Trophoblast cell (in vitro differentiated cells and primary cell): Measurements from ENCODE around the gene PRPS1.
"Not testable (repeated sequence)": the region's sequence is repeated elsewhere in the genome, so short reads cannot be mapped to it uniquely, and the experiment has no call there.

Experiments used
- DNase-seq, 2 donors: peaks; one replicate each; pipeline ENCODE4 v3.0.0-alpha.2; 2016
- H2AFZ ChIP-seq: 2 replicates; pipeline ENCODE4 v1.6.1; 2013; ENCODE audit warnings: low read length, moderate library complexity, mild to moderate bottlenecking; ENCODE audit not compliant: insufficient read depth, poor library complexity
- H2AK5ac ChIP-seq: 2 replicates; pipeline ENCODE4 v1.6.1; 2013; ENCODE audit warnings: mild to moderate bottlenecking, low read length
- H2BK120ac ChIP-seq: 2 replicates; pipeline ENCODE4 v1.6.1; 2013; ENCODE audit warnings: low read length, mild to moderate bottlenecking, moderate library complexity; ENCODE audit not compliant: insufficient read depth, poor library complexity
- H2BK12ac ChIP-seq: 2 replicates; pipeline ENCODE4 v1.6.1; 2013; ENCODE audit warnings: mild to moderate bottlenecking, low read length, moderate library complexity
- H2BK5ac ChIP-seq: 2 replicates; pipeline ENCODE4 v1.6.1; 2013; ENCODE audit warnings: low read length, low read depth, moderate library complexity, mild to moderate bottlenecking; ENCODE audit not compliant: poor library complexity
- H3K14ac ChIP-seq: 2 replicates; pipeline ENCODE4 v1.6.1; 2013; ENCODE audit warnings: mild to moderate bottlenecking, low read length
- H3K18ac ChIP-seq: 2 replicates; pipeline ENCODE4 v1.6.1; 2013; ENCODE audit warnings: mild to moderate bottlenecking, low read length
- H3K23ac ChIP-seq: 2 replicates; pipeline ENCODE4 v1.6.1; 2013; ENCODE audit warnings: low read length
- H3K27ac ChIP-seq: 2 replicates; pipeline ENCODE4 v1.5.1; 2013; ENCODE audit warnings: low read depth, mild to moderate bottlenecking, inconsistent platforms, low read length, moderate library complexity
- H3K27me3 ChIP-seq: 2 replicates; pipeline ENCODE4 v1.6.1; 2013; ENCODE audit warnings: inconsistent platforms, mild to moderate bottlenecking, low read length, moderate library complexity; ENCODE audit not compliant: insufficient read depth
- H3K36me3 ChIP-seq, 2 experiments: 1 replicate in 1 of 2; 2 replicates in 1 of 2; pipeline ENCODE4 v1.6.1; 2013; ENCODE audit warnings: low read length in 2 of 2, mild to moderate bottlenecking in 2 of 2, moderate library complexity in 1 of 2; ENCODE audit not compliant: insufficient read depth in 2 of 2, control insufficient read depth in 1 of 2
- H3K4ac ChIP-seq: 2 replicates; pipeline ENCODE4 v1.6.1; 2013; ENCODE audit warnings: low read depth, mild to moderate bottlenecking, low read length, moderate library complexity
- H3K4me1 ChIP-seq, 2 experiments: 1 replicate in 1 of 2; 2 replicates in 1 of 2; pipeline ENCODE4 v1.6.1; 2013; ENCODE audit warnings: low read length in 2 of 2, mild to moderate bottlenecking in 2 of 2, moderate library complexity in 1 of 2; ENCODE audit not compliant: insufficient read depth in 2 of 2, control insufficient read depth in 1 of 2
- H3K4me2 ChIP-seq: 2 replicates; pipeline ENCODE4 v1.6.1; 2013; ENCODE audit warnings: inconsistent platforms, mild to moderate bottlenecking, low read length, moderate library complexity
- H3K4me3 ChIP-seq: 2 replicates; pipeline ENCODE4 v1.5.1; 2013; ENCODE audit warnings: mild to moderate bottlenecking, low read depth, low read length, inconsistent platforms
- H3K79me1 ChIP-seq: one replicate; pipeline ENCODE4 v1.6.1; 2013; ENCODE audit warnings: low read length
- H3K79me2 ChIP-seq: 2 replicates; pipeline ENCODE4 v1.6.1; 2013; ENCODE audit warnings: low read length, mild to moderate bottlenecking; ENCODE audit not compliant: control insufficient read depth, insufficient read depth, poor library complexity
- H3K9ac ChIP-seq: 2 replicates; pipeline ENCODE4 v1.6.1; 2013; ENCODE audit warnings: mild to moderate bottlenecking, low read length
- H3K9me3 ChIP-seq: 2 replicates; pipeline ENCODE4 v1.6.1; 2013; ENCODE audit warnings: low read depth, mild to moderate bottlenecking, control low read depth, inconsistent platforms, low read length; ENCODE audit not compliant: insufficient read depth
- H4K12ac ChIP-seq: 2 replicates; pipeline ENCODE4 v1.6.1; 2013; ENCODE audit warnings: low read depth, mild to moderate bottlenecking, low read length, moderate library complexity
- H4K8ac ChIP-seq: 2 replicates; pipeline ENCODE4 v1.6.1; 2013; ENCODE audit warnings: low read depth, mild to moderate bottlenecking, low read length, moderate library complexity
- H4K91ac ChIP-seq: one replicate; pipeline ENCODE4 v1.6.1; 2013; ENCODE audit warnings: low read depth, mild to moderate bottlenecking, low read length, moderate library complexity
- WGBS: extraction: QIAGEN DNeasy Blood & Tissue Kit; methylation state at CpG from one replicate; pipeline ENCODE4 v1.1.7; 2013; ENCODE audit warnings: missing lambda C conversion rate; ENCODE audit not compliant: insufficient read length, insufficient coverage; ENCODE audit errors: extremely low coverage; 5-methylcytosine and 5-hydroxymethylcytosine counted together

PRPS1 gene

GRCh38 chrX:107668710-107669109 lies 40.4 kb downstream of the PRPS1 start:
- not testable (repeated sequence) for H3K27me3 ChIP-seq, H3K27ac ChIP-seq
- WGBS, result no CpG with 5 or more reads among the region's 5 CpGs

GRCh38 chrX:107669261-107669660 lies 41.0 kb downstream of the PRPS1 start:
- Histone ChIP-seq H3K23ac (no peak overlapping the region), H2BK120ac (no peak overlapping the region), H3K36me3 (no peaks in the 10 kb centered on the region), H3K18ac (no peak overlapping the region), H3K4me1 (no peaks in the 10 kb centered on the region), H3K27me3 (no peaks in the 10 kb centered on the region), H2AFZ (no peak overlapping the region), H4K8ac (no peak overlapping the region), H3K4ac (no peak overlapping the region), H4K12ac (no peak overlapping the region), H2BK5ac (no peak overlapping the region), H3K14ac (no peak overlapping the region), H4K91ac (no peak overlapping the region), H2BK12ac (no peak overlapping the region), H3K9me3 (no peaks in the 10 kb centered on the region), H3K79me1 (no peaks in the 10 kb centered on the region), H2AK5ac (no peak overlapping the region), H3K9ac (no peak overlapping the region), H3K79me2 (no peaks in the 10 kb centered on the region), H3K4me3 (no peak overlapping the region), H3K27ac (no peak overlapping the region), H3K4me2 (no peak overlapping the region)
- no peak for DNase-seq
- no CpG with 5 or more reads among the region's 4 CpGs for WGBS

More at GRCh38 chrX:107668710-107669109, 40.4 kb downstream of the PRPS1 start:
- H4K91ac ChIP-seq, H3K23ac ChIP-seq, H3K9ac ChIP-seq, H3K79me1 ChIP-seq, H3K4me1 ChIP-seq, H3K4me2 ChIP-seq, H3K9me3 ChIP-seq, H4K12ac ChIP-seq, H3K18ac ChIP-seq, H3K14ac ChIP-seq, H2BK12ac ChIP-seq, H3K36me3 ChIP-seq, H2AFZ ChIP-seq, H4K8ac ChIP-seq, H3K4ac ChIP-seq, DNase-seq, H3K79me2 ChIP-seq, H2BK5ac ChIP-seq, H2BK120ac ChIP-seq, H2AK5ac ChIP-seq, H3K4me3 ChIP-seq: not testable (repeated sequence)

GRCh38 chrX:107669885-107670628 lies 41.7 kb downstream of the PRPS1 start:
- Histone ChIP-seq H3K14ac (no peak overlapping the region), H3K4ac (no peak overlapping the region)

GRCh38 chrX:107671256-107671655 lies 42.9 kb downstream of the PRPS1 start:
- not testable (repeated sequence) for H4K12ac ChIP-seq, H3K79me1 ChIP-seq, H3K36me3 ChIP-seq, H2AFZ ChIP-seq, H3K27me3 ChIP-seq, H3K4me1 ChIP-seq, H2BK12ac ChIP-seq, H3K9ac ChIP-seq, H3K27ac ChIP-seq, H2BK5ac ChIP-seq, DNase-seq, H3K79me2 ChIP-seq, H3K9me3 ChIP-seq, H2AK5ac ChIP-seq, H4K91ac ChIP-seq, H4K8ac ChIP-seq, H2BK120ac ChIP-seq, H3K4me2 ChIP-seq, H3K14ac ChIP-seq, H3K23ac ChIP-seq, H3K18ac ChIP-seq, H3K4ac ChIP-seq, H3K4me3 ChIP-seq
- no CpG with 5 or more reads among the region's 9 CpGs for WGBS

More at GRCh38 chrX:107669885-107670628, 41.7 kb downstream of the PRPS1 start:
- Histone ChIP-seq H2BK12ac (no peak overlapping the region), H3K4me1 (no peaks in the 10 kb centered on the region), H3K27me3 (no peaks in the 10 kb centered on the region), H3K27ac (no peak overlapping the region), H2BK5ac (no peak overlapping the region), H3K18ac (no peak overlapping the region), H4K12ac (no peak overlapping the region), H4K91ac (no peak overlapping the region), H3K4me2 (no peak overlapping the region), H2AK5ac (no peak overlapping the region), H4K8ac (no peak overlapping the region), H3K9ac (no peak overlapping the region), H3K23ac (no peak overlapping the region), H2BK120ac (no peak overlapping the region), H3K79me2 (no peaks in the 10 kb centered on the region), H3K9me3 (no peaks in the 10 kb centered on the region), H3K36me3 (no peaks in the 10 kb centered on the region), H3K4me3 (no peak overlapping the region), H2AFZ (no peak overlapping the region), H3K79me1 (no peaks in the 10 kb centered on the region)
- DNase-seq, result no peak
- WGBS, result no CpG with 5 or more reads among the region's 5 CpGs
